Myocyte (in vitro differentiated cells): ENCODE data around the gene MAP3K6. TPM values are rescaled to one million over a fixed set of nuclear protein-coding genes. Genes with fewer than 3 reads are reported as not detected.

ENCODE experiments used
- DNase-seq: peaks from one replicate; pipeline ENCODE4 v3.0.0-alpha.2; 2012; ENCODE audit warnings: low read depth
- total RNA-seq: library from RNA; depleted of rRNA; stranded (reverse); fragments of >200 nt; gene quantifications from 2 replicates; pipeline ENCODE4 v1.2.3, GENCODE V29; 2014

Gene MAP3K6
- total RNA-seq, 1 donor from 2014 or later: 29.3 TPM

GRCh38 chr1:27379564-27380122 lies 12.9 kb upstream of the MAP3K6 start:
- DNase-seq: no peak

- DNase-seq: no peak
Measured at GRCh38 chr1:27377760-27378495, 11.2 kb upstream of the MAP3K6 start.

GRCh38 chr1:27374362-27375086 lies 7.8 kb upstream of the MAP3K6 start, which contains the start of gene FCN3:
FCN3 (minus strand) TSS chr1:27374824; CDS start chr1:27374818, 6 bp downstream.
- no peak for DNase-seq

- DNase-seq: no peak
Measured at GRCh38 chr1:27372808-27373690, 6.3 kb upstream of the MAP3K6 start.

GRCh38 chr1:27372022-27372807 lies 5.5 kb upstream of the MAP3K6 start:
- DNase-seq: no peak

GRCh38 chr1:27368869-27369582 lies 2.3 kb upstream of the MAP3K6 start:
- DNase-seq: peak; percentile 29

- no peak for DNase-seq
Measured at GRCh38 chr1:27367160-27367650, 444 bp upstream of the MAP3K6 start.

GRCh38 chr1:27366113-27366410 lies 699 bp downstream of the MAP3K6 start:
- peak; percentile 91 for DNase-seq

GRCh38 chr1:27365372-27366112 lies 1.2 kb downstream of the MAP3K6 start:
- peak; percentile 95 for DNase-seq

GRCh38 chr1:27364696-27365371 lies 1.9 kb downstream of the MAP3K6 start:
- DNase-seq: no peak

- peak; percentile 44 for DNase-seq
Measured at GRCh38 chr1:27363766-27364695, 2.7 kb downstream of the MAP3K6 start.

- DNase-seq: no peak
Measured at GRCh38 chr1:27361553-27361952, 5.2 kb downstream of the MAP3K6 start.

- DNase-seq: no peak
Measured at GRCh38 chr1:27361044-27361402, 5.7 kb downstream of the MAP3K6 start.

GRCh38 chr1:27360159-27361043 lies 6.4 kb downstream of the MAP3K6 start:
- DNase-seq: no peak

- no peak for DNase-seq
Measured at GRCh38 chr1:27359822-27360158, 7.0 kb downstream of the MAP3K6 start.

- DNase-seq: no peak
Measured at GRCh38 chr1:27358928-27359313, 7.8 kb downstream of the MAP3K6 start.
